B cell (primary cell): ENCODE measurements around the gene RGL3. TPM values are rescaled to one million over a fixed set of nuclear protein-coding genes. Genes with fewer than 3 reads are reported as not detected.

Experiments
- ATAC-seq: fragments of 200-7000 bp; cut with Tn5 transposase; one replicate; pipeline ENCODE4 v1.10.0; 2021; ENCODE audit warnings: low read depth, mild to moderate bottlenecking, moderate number of reproducible peaks, moderate library complexity
- CTCF ChIA-PET: fragments of 350-600 bp; sonication (Branson Sonifier 250); formaldehyde crosslinking; loops from one replicate; lab custom pipeline; 2021; ENCODE audit warnings: antibody characterized with exemption, inconsistent platforms; lab: Charles Lee
- POLR2A ChIA-PET: fragments of 350-600 bp; sonication (Branson Sonifier 250); formaldehyde crosslinking; loops from one replicate; lab custom pipeline; 2021; ENCODE audit warnings: antibody characterized with exemption; lab: Charles Lee
- DNase-seq: peaks from one replicate; pipeline ENCODE4 v3.0.0; 2013
- H2AFZ ChIP-seq: 2 replicates; pipeline ENCODE4 v1.6.1; 2012; ENCODE audit warnings: mild to moderate bottlenecking, low read depth, low read length; ENCODE audit not compliant: insufficient read depth, poor library complexity, severe bottlenecking
- H3K27ac ChIP-seq, 2 donors: 1 replicate in 1 of 2; 2 replicates in 1 of 2; pipeline ENCODE4 v1.5.1; 2012 to 2013; ENCODE audit warnings: low read length in 2 of 2, mild to moderate bottlenecking in 2 of 2, moderate library complexity in 1 of 2
- H3K27me3 ChIP-seq, 4 experiments: fragments of 200-600 bp in 1 of 4; sonication (generic) in 1 of 4; replicated peaks in 1 of 4; 1 replicate in 2 of 4; 2 replicates in 2 of 4; pipeline versions ENCODE4 v1.6.1 to v1.7.0; 2013 to 2016; ENCODE audit warnings: low read length in 3 of 4, mild to moderate bottlenecking in 2 of 4, mixed read lengths in 1 of 4, moderate library complexity in 1 of 4; ENCODE audit not compliant: insufficient read depth in 4 of 4, control insufficient read depth in 3 of 4; ENCODE audit errors: control extremely low read depth in 1 of 4
- H3K36me3 ChIP-seq, 2 experiments: replicated peaks in 1 of 2; 1 replicate in 1 of 2; 2 replicates in 1 of 2; pipeline versions ENCODE4 v1.6.1 to v1.7.1; 2013; ENCODE audit warnings: low read length in 1 of 2; ENCODE audit not compliant: insufficient read depth in 2 of 2, control insufficient read depth in 1 of 2; ENCODE audit errors: control extremely low read depth in 1 of 2, extremely low read depth in 1 of 2
- H3K4me1 ChIP-seq, 2 donors: fragments of 200-600 bp in 1 of 2; sonication (generic) in 1 of 2; 1 replicate in 1 of 2; 2 replicates in 1 of 2; pipeline versions ENCODE4 v1.5.1 to v1.6.1; 2013 to 2017; ENCODE audit warnings: low read length in 2 of 2; ENCODE audit not compliant: control insufficient read depth in 2 of 2, insufficient read depth in 2 of 2
- H3K4me2 ChIP-seq: replicated peaks from 2 replicates; pipeline ENCODE3; 2012; ENCODE audit warnings: mild to moderate bottlenecking, low read depth, low read length; ENCODE audit not compliant: poor library complexity, severe bottlenecking
- H3K4me3 ChIP-seq, 5 experiments: fragments of 200-600 bp in 1 of 5; sonication (generic) in 1 of 5; 1 replicate in 3 of 5; 2 replicates in 2 of 5; pipeline versions ENCODE4 v1.5.1 to v1.7.0; 2011 to 2016; ENCODE audit warnings: low read length in 4 of 5, mild to moderate bottlenecking in 4 of 5, low read depth in 2 of 5, control low read depth in 1 of 5, moderate library complexity in 1 of 5; ENCODE audit not compliant: insufficient read depth in 1 of 5; ENCODE audit errors: control extremely low read depth in 1 of 5, extremely low read depth in 1 of 5
- H3K79me2 ChIP-seq: fragments of 200-600 bp; sonication (generic); one replicate; pipeline ENCODE4 v1.6.0; 2016; ENCODE audit warnings: low read length; ENCODE audit not compliant: control insufficient read depth, insufficient read depth
- H3K9ac ChIP-seq: fragments of 200-600 bp; sonication (generic); 2 replicates; pipeline ENCODE4 v1.6.1; 2017; ENCODE audit warnings: mild to moderate bottlenecking, low read length, moderate library complexity
- H3K9me3 ChIP-seq, 3 donors: one replicate each; pipeline versions ENCODE4 v1.6.1 to v1.7.1; 2013; ENCODE audit warnings: low read length in 2 of 3; ENCODE audit not compliant: control insufficient read depth in 2 of 3, insufficient read depth in 1 of 3; ENCODE audit errors: control extremely low read depth in 1 of 3
- H4K20me1 ChIP-seq: 2 replicates; pipeline ENCODE4 v1.6.0; 2012; ENCODE audit warnings: mild to moderate bottlenecking, low read length; ENCODE audit not compliant: insufficient read depth, control insufficient read depth, poor library complexity, severe bottlenecking
- H3K27ac Mint-ChIP-seq: one replicate; pipeline ENCODE4 v1.8.0; 2021; ENCODE audit warnings: mixed read lengths
- H3K27me3 Mint-ChIP-seq: one replicate; pipeline ENCODE4 v1.8.0; 2021; ENCODE audit warnings: mixed read lengths
- H3K4me1 Mint-ChIP-seq: one replicate; pipeline ENCODE4 v1.8.0; 2021; ENCODE audit warnings: mixed read lengths
- H3K4me3 Mint-ChIP-seq: one replicate; pipeline ENCODE4 v1.8.0; 2021; ENCODE audit warnings: mixed read lengths
- H3K9me3 Mint-ChIP-seq: one replicate; pipeline ENCODE4 v1.8.0; 2022; ENCODE audit warnings: mixed read lengths; ENCODE audit not compliant: insufficient read depth
- CTCF ChIP-seq: fragments of 200-600 bp; IDR thresholded peaks from one replicate; pipeline ENCODE4 v1.8.0; 2022; ENCODE audit warnings: antibody characterized with exemption, mild to moderate bottlenecking
- EZH2 ChIP-seq: IDR thresholded peaks from 2 replicates; pipeline ENCODE4 v1.6.1; 2012; ENCODE audit warnings: borderline replicate concordance, low read depth, mild to moderate bottlenecking, moderate library complexity, low read length; ENCODE audit not compliant: insufficient read depth, poor library complexity, severe bottlenecking
- whole genome bisulfite sequencing: methylation state at CpG from one replicate; pipeline ENCODE4 v1.1.5; 2013; ENCODE audit warnings: missing lambda C conversion rate; ENCODE audit not compliant: insufficient coverage; 5-methylcytosine and 5-hydroxymethylcytosine counted together
- intact Hi-C: fragments of 100-400 bp; cut with micrococcal nuclease; formaldehyde crosslinking; loops from one replicate; pipeline ENCODE4 v1.10.0; 2022
- polyA plus RNA-seq: library from polyadenylated mRNA; depleted of rRNA; stranded (reverse); fragments of >200 nt; gene quantifications from 2 replicates; pipeline ENCODE4 v1.2.3, GENCODE V29; 2012
- total RNA-seq, 2 donors: library from RNA; stranded (reverse); fragments of 120-200 nt in 1 of 2; gene quantifications; 1 replicate in 1 of 2; 2 replicates in 1 of 2; pipeline versions ENCODE4 v1.2.3 to v1.2.4, GENCODE V29; 2013 to 2022

RGL3 gene
- total and polyA plus RNA-seq, 2 donors (not counting 1 experiment from before 2014, with no cell fraction given): 0.54 to 2.8 TPM

- POLR2A ChIA-PET: no interaction called here
- WGBS: 100% methylated on average over 2 of the region's 2 CpGs
- Histone ChIP-seq H3K79me2 (no peaks in the 10 kb centered on the region), H3K9me3 (no peaks in the 10 kb centered on the region), H3K4me2 (no peak overlapping the region), H3K4me1 (peaks cover 12 to 15% of the 10 kb centered on the region in 2 donors), H3K9ac (no peak overlapping the region), H3K4me3 (no peak overlapping the region), H4K20me1 (no peaks in the 10 kb centered on the region), H3K36me3 (no peaks in the 10 kb centered on the region), H3K27ac (no peak overlapping the region), H2AFZ (no peak overlapping the region), H3K27me3 (peaks cover 0 to 18% (median 8%) of the 10 kb centered on the region in 4 experiments)
- Mint-ChIP-seq H3K27ac (no peak overlapping the region), H3K9me3 (no peaks in the 10 kb centered on the region), H3K27me3 (peaks cover 8% of the 10 kb centered on the region), H3K4me3 (no peak overlapping the region), H3K4me1 (peaks cover 13% of the 10 kb centered on the region)
- intact Hi-C loops: no loop called here
- DNase-seq (no peak), ATAC-seq (no peak)
- TF ChIP-seq EZH2 (no peak), CTCF (no peak)
- CTCF ChIA-PET: no interaction called here
Observed at GRCh38 chr19:11414544-11414943, 4.6 kb downstream of the RGL3 start.

- H3K27me3 ChIP-seq: peaks cover 0 to 26% (median 5%) of the 10 kb centered on the region in 4 experiments
- POLR2A ChIA-PET: no interaction called here
- H3K79me2 ChIP-seq: no peaks in the 10 kb centered on the region
- no peak overlapping the region for H2AFZ ChIP-seq
- H3K9me3 ChIP-seq: no peaks in the 10 kb centered on the region
- WGBS: 88% methylated on average over 6 of the region's 8 CpGs
- CTCF ChIA-PET: no interaction called here
- H4K20me1 ChIP-seq: no peaks in the 10 kb centered on the region
- no peak overlapping the region for H3K4me3 ChIP-seq
- peaks cover 3% of the 10 kb centered on the region for H3K4me1 Mint-ChIP-seq
- H3K9me3 Mint-ChIP-seq: no peaks in the 10 kb centered on the region
- H3K4me1 ChIP-seq: peaks cover 5 to 7% of the 10 kb centered on the region in 2 donors
- no peak overlapping the region for H3K27ac Mint-ChIP-seq
- peaks cover 13% of the 10 kb centered on the region for H3K27me3 Mint-ChIP-seq
- no peak for DNase-seq
- no peak overlapping the region for H3K4me2 ChIP-seq
- H3K27ac ChIP-seq: no peak overlapping the region
- intact Hi-C loops: no loop called here
- ATAC-seq: no peak
- no peaks in the 10 kb centered on the region for H3K36me3 ChIP-seq
- no peak for TF ChIP-seq EZH2
- TF ChIP-seq CTCF: no peak
- H3K4me3 Mint-ChIP-seq: no peak overlapping the region
- H3K9ac ChIP-seq: no peak overlapping the region
Observed at GRCh38 chr19:11410682-11411081, 8.4 kb downstream of the RGL3 start.
